ENCODE measurements around the gene TMEM163.

DNA sequence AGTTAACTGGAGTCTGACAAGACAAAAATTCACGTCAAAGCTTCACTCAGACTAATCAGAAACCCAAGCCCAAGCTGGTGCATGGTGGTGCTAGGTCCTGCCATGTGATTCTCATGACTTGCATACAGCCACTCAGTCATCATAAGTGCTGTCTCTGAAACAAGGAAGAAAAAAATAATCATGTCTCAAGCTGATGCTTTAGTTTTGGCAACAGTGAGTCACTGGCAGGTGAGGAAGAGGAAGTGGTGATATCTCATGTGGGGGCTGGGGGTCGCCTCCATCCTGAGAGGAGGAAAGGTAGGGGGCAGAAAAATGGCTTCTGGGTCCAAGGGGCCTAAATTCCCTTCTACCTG is 136.3 kb downstream of the TMEM163 start:
- TF ChIP-seq, protein P1, sequence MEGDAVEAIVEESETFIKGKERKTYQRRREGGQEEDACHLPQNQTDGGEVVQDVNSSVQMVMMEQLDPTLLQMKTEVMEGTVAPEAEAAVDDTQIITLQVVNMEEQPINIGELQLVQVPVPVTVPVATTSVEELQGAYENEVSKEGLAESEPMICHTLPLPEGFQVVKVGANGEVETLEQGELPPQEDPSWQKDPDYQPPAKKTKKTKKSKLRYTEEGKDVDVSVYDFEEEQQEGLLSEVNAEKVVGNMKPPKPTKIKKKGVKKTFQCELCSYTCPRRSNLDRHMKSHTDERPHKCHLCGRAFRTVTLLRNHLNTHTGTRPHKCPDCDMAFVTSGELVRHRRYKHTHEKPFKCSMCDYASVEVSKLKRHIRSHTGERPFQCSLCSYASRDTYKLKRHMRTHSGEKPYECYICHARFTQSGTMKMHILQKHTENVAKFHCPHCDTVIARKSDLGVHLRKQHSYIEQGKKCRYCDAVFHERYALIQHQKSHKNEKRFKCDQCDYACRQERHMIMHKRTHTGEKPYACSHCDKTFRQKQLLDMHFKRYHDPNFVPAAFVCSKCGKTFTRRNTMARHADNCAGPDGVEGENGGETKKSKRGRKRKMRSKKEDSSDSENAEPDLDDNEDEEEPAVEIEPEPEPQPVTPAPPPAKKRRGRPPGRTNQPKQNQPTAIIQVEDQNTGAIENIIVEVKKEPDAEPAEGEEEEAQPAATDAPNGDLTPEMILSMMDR (IDR thresholded peaks at IDR 0.05; ENCODE audit: low read depth, low read length, poor library complexity, severe bottlenecking), result no peak
- no peak for TF ChIP-seq EZH2phosphoT487 (IDR thresholded peaks at IDR 0.05; ENCODE audit: borderline replicate concordance, low read length)

All from DOHH2 (cell line).